ENCODE measurements around the gene STPG3. TPM values are rescaled to one million over a fixed set of nuclear protein-coding genes. Genes with fewer than 3 reads are reported as not detected.

STPG3 gene
- total and polyA plus RNA-seq, 9 of the 15 experiments (the other 6 are each of a cell fraction or from before 2014, with no cell fraction given): not detected

- TF ChIP-seq REST (IDR thresholded peaks at IDR 0.05; ENCODE audit: borderline replicate concordance) (no peak), REST (CRISPR knock-in tag; IDR thresholded peaks at IDR 0.05; ENCODE audit: low read depth) (no peak), ZNF584 (CRISPR knock-in tag; IDR thresholded peaks at IDR 0.05; ENCODE audit: low read depth) (no peak), IRF1 (CRISPR knock-in tag; IDR thresholded peaks at IDR 0.05; ENCODE audit: borderline replicate concordance) (no peak), PRPF4 (IDR thresholded peaks at IDR 0.05; ENCODE audit: insufficient read depth, low read depth, low read length, poor library complexity, severe bottlenecking) (no peak), SAFB (IDR thresholded peaks at IDR 0.05; ENCODE audit: borderline replicate concordance, low read depth, low read length) (peak; percentile 39; the same call in 1 of the 2 replicates), ZNF609 (CRISPR knock-in tag; IDR thresholded peaks at IDR 0.05; ENCODE audit: borderline replicate concordance) (no peak; the same call in 1 of the 2 replicates), FOSL1 (tag; conservative IDR thresholded peaks at IDR 0.05) (peak; percentile 87), CCNT2 (IDR thresholded peaks at IDR 0.05; ENCODE audit: borderline replicate concordance, extremely low read depth, insufficient read length, low read depth, low read length) (peak; percentile 3), ZBED1 (IDR thresholded peaks at IDR 0.05) (no peak), SNRNP70 (optimal IDR thresholded peaks at IDR 0.05; ENCODE audit: low read depth, low read length) (peak; percentile 20), GTF2A2 (tag; IDR thresholded peaks at IDR 0.05) (peak; percentile 80), RFX1 (IDR thresholded peaks at IDR 0.05) (no peak)
Measured at GRCh38 chr9:137241490-137242268, 9.4 kb upstream of the STPG3 start (continued).
